Measurements from ENCODE around the gene CCM2L.

GRCh38 chr20:32019156-32019510 is 8.9 kb downstream of the CCM2L start:
- TF ChIP-seq CEBPB (IDR thresholded peaks at IDR 0.05) (no peak), REST (IDR thresholded peaks at IDR 0.05; ENCODE audit: low read depth) (no peak), EGR1 (IDR thresholded peaks at IDR 0.05) (no peak)
